RKO (cell line): ENCODE data around the gene SEC14L2.
"Not testable (repeated sequence)": the region's sequence is repeated elsewhere in the genome, so short reads cannot be mapped to it uniquely, and the experiment has no call there.

Experiments
- DNase-seq: peaks from one replicate; pipeline ENCODE4 v3.0.0-alpha.2; 2016; ENCODE audit warnings: low spot score

The SEC14L2 gene

DNA sequence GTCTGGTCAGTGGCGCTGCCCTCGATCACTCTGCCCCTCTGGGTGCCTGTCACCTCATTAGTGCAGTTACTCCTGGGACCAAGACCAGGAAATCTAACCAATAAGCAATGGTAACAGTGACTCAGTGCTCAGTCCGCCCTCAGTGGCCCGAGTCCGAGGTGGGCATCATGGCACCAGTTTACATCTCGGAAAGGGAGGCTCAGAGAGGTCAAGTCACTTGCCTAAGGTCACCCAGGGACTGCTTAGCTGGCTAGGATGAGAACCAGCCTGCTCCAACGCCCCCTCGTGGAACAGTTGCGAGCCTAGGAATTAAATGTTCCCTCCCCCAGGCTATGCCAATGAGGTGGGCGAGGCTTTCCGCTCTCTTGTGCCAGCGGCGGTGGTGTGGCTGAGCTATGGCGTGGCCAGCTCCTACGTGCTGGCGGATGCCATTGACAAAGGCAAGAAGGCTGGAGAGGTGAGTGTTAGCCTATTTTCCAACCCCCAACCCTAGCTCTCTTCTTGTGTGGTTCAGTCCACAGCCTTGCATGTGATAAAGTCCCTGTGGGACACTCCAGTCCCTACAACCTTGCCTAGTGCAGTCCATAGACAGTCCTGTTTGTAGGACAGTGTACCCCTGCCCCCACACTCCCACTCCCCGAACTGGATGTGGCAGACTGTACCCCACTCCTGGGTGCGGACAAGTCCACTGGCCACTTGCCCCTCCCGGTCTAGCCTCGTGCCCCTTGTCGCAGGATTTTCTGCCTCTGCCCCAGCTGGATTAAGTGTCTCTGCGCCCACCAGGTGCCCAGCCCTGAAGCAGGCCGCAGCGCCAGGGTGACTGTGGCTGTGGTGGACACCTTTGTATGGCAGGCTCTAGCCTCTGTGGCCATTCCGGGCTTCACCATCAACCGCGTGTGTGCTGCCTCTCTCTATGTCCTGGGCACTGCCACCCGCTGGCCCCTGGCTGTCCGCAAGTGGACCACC, 29.9 kb downstream of the SEC14L2 start:
- peak; percentile 94 for DNase-seq

- DNase-seq = no peak
These were observed 31.1 kb downstream of the SEC14L2 start for GRCh38 chr22:30427871-30428270.

- DNase-seq = no peak
These were observed 33.1 kb downstream of the SEC14L2 start for GRCh38 chr22:30429887-30430286.

GRCh38 chr22:30430933-30431332, 34.1 kb downstream of the SEC14L2 start:
- DNase-seq = no peak

DNA sequence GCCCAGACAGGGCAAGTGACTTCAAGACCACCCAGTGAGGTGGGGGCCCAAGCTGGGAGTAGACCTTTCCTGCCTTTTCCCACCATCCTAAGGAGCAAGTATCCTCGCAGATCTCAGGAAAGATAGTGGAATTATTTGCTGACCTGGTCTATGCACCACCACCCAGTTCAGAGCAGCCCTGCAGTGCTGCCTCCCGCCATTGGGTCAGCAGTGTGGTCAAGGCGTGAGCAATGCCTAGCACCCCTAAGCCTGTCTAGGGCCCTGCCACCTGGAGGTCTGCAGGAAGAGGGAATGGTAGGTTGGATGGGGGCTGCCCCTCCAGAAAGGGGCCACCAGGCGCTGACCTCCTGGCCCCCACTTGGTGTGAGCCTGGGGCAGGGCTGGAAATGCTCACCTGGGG, 35.3 kb downstream of the SEC14L2 start:
- DNase-seq = no peak

DNA sequence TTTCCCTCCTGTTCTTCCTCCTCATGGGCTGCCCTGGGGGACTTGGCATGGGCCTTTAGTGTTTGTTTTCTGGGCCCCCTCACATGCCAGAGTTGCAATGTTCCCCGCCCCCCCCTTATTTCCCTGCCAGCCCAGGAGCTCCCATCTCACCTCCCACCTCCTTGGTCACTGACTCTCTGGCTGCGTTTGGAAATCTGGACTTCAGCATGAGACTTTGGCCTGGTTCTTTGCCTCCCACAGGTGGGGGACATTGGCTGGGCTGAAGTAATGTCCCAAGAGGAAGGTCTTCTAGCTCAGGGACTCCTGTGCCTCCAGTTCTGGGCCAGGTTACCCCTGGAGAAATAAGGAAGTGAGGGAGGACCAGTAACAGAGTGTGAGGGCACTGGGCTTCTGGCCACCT, 35.7 kb downstream of the SEC14L2 start:
- DNase-seq = no peak

- no peak for DNase-seq
These were observed 36.4 kb downstream of the SEC14L2 start for GRCh38 chr22:30433227-30433626.

DNA sequence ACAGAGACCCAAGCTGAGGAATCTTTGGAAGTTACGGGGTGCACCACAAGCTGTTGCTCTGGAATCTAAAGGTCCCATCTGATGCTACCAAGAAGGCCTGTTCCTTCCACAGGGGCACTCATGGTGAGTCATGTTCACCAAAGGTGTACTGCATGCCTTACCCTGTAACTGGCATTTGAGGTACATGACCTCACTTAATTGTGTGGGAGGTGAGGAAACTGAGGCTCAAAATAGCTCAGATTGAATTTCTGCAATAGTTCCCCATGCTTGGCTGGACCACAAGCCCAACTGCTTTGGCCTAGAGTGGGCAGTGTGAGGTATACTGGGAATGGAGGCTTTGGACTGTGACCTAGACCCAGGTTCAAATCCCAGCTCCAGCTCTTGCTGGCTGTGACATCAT, 37.0 kb downstream of the SEC14L2 start:
- DNase-seq = no peak

GRCh38 chr22:30434843-30435242, 38.0 kb downstream of the SEC14L2 start:
- no peak for DNase-seq

DNA sequence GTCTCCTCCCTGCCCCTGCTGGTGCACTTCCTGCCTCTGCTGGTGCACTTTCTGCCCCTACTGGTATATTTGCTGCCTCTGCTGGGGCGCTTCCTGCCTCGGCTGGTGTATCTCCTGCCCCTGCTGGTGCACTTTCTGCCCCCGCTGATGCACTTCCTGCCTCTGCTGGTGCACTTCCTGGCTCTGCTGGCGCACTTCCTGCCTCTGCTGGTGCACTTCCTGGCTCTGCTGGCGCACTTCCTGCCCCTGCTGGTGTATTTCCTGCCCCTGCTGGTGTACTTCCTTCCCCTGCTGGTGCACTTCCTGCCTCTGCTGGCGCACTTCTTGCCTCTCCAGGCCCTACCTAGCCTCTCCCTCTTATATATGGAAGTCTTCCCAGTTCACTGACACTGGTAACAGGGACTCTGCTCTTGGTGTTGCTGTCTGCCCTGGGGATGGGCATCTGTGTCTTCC, 38.9 kb downstream of the SEC14L2 start:
- peak; percentile 80 for DNase-seq

- DNase-seq = peak; percentile 29
These were observed 39.4 kb downstream of the SEC14L2 start for GRCh38 chr22:30436196-30436595.

DNA sequence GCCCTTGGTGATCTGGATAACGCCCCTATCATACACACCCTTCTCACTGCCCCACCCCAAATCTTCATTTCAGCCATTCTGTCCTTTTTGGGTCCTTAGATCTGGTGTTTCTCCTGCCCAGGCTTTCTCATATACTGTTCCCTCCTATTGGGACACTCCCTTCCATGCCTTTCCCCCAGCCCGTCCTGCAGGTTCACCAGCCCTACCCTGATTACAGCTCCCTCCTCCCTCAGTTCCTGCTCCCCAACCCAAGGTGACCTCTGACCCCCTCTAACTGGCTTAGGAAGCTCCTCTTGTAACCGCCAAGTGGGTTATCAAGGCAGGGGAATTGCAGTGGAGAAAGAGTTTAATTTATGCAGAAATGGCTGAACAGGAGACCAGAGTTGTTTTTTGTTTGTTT, 41.7 kb downstream of the SEC14L2 start:
- DNase-seq = no peak

- no peak for DNase-seq
These were observed 42.4 kb downstream of the SEC14L2 start for GRCh38 chr22:30439226-30439625.

DNA sequence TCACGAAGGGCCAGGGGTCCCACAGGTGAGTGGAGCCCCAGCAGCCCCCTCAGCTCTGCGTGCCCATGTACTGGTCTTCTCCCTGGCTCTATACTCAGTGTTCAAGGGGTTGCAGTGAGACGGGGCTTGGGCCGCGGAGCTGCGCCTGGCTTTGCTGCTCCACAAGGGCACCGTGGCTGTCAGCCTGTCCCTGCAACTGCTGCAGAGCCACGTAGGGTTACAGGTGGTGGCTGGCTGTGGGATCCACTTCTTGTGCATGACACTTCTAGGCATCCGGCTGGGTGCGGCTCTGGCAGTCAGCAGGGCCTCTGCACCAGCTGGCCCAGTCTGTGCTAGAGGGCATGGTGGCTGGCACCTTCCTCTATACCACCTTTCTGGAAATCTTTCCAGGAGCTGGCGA, 43.0 kb downstream of the SEC14L2 start:
- DNase-seq = no peak

- DNase-seq = no peak
These were observed 44.3 kb downstream of the SEC14L2 start for GRCh38 chr22:30441088-30441487.

- DNase-seq = peak; percentile 65
These were observed 48.0 kb downstream of the SEC14L2 start for GRCh38 chr22:30444632-30445437.

DNA sequence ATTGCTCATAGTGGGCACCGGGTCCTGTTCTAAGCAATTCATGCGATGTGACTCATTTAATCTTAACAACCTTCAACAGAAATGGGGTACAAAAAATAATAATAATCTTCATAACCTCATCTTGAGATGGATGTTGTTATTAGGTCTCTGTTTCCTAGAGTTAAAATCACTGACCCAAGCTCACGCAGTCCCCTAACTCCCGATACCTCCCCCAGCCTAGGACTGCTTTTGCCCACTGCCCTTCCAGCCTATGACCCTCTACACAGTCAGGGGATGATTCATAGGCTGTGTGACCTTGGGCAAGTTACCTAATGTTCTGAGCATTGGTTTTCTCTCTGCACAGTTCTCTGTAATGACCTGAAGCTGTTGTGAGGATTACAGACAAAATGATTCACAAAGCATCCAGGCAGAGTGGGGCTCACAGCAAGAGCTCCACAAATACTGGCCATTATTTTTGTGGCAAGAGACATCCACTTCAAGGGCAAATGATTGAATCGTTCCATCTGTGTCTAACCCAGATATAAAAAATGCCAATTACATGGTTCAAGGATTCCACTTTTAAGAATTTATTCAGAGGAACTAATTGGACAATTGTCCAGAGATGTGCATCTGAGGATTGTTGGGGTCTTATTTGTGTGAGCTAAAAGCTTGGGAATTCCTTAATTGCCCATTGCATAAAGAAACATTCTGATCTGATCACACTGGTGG, 48.8 kb downstream of the SEC14L2 start:
- peak; percentile 25 for DNase-seq

DNA sequence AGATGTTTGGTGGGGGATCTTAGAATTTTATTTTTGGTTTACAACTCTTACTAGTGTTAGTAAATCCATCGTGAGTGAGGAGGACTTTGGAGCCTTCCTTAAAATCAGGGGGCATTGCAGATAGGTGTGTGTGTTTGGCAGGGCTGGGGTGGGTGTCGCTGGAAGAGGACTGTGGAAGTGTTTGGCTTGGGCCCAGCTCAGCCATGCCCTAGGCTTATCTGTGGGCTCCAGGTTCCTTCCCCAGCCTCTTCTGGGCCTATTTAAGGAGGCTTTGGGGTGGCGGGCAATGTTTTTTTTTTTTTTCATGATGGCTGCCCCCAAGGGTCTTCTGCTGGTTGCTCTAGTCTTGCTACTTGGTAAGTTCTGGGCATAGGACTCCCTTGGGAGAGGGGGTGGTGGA, 50.8 kb downstream of the SEC14L2 start:
- DNase-seq = no peak

DNA sequence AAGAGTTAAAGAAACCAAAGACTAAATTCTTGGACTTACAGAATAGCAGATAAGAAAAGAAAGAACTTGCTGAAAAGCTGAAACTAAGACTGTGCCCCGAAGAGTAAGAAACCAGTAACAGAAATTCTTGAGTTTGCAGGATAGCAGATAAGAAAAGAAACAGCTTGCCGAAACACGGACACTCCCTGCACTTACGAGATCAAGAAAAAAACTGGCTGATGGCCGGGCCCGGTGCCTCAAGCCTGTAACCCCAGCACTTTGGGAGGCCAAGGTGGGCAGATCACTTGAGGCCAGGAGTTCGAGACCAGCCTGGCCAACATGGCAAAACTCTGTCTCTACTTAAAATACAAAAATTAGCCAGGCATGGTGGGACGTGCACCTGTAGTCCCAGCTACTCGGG, 54.7 kb downstream of the SEC14L2 start:
- not testable (repeated sequence) for DNase-seq

GRCh38 chr22:30452861-30453260, 56.0 kb downstream of the SEC14L2 start:
- no peak for DNase-seq

DNA sequence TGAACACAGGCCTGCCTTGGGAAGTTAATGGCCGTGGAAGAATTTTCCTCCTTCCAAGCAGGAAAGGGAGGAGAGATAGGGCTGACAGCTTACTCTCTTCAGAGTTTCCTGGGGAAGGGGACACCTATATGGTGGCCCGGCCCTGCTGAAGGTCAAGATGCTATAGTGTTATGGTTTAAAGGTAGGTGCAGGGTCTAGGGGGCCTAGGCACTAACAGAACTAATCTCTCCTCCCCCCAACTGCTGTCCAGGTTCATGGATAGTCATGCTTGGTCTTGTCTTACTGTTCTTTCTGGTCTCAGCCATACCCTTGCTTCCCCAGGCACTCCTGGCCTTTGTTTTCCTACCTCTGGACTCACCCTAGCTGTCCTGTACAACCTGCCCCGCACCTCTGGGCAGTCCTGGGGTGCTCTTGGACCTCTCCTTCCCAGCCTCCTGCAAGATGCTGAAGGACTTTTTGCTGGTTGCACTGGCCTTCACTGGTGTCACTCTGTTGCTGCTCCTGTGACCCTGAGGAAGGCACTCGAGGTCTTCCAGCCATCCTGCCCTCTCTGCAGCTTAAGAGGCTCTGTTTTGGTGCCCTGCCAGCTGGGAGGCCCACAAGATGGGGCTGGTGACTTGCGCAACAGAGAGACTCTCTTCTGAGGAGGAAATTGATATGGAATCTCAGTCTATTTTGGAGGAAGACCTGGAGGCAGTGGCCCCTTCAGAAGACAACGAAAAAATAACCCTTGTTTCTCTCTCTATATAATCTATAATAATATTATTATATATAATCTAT, 57.1 kb downstream of the SEC14L2 start:
- no peak for DNase-seq
